HTR-8/SVneo (cell line): ENCODE results near the gene IGFBP3.
A peak's percentile ranks its signal among the peaks of the same experiment; 100 is the strongest.
"Not testable (repeated sequence)": the region's sequence is repeated elsewhere in the genome, so short reads cannot be mapped to it uniquely, and the experiment has no call there.

Experiments
- DNase-seq: peaks from one replicate; pipeline ENCODE4 v3.0.0; 2011; ENCODE audit warnings: low spot score, mixed read lengths; ENCODE audit not compliant: insufficient read length
- FAIRE-seq: peaks from 2 replicates; lab custom pipeline; 2011; peaks lifted over from hg19 to GRCh38; lab: Jason Lieb, UNC

IGFBP3 gene

GRCh38 chr7:45920502-45921380 is at the start of gene IGFBP3:
IGFBP3 (minus strand) TSS chr7:45921272; CDS start chr7:45921140, 132 bp downstream.
- DNase-seq (peak; percentile 48), FAIRE-seq (peak; percentile 97)

GRCh38 chr7:45970454-45970853 is 49.4 kb upstream of the IGFBP3 start:
- FAIRE-seq (no peak), DNase-seq (no peak)

- no peak for DNase-seq
- FAIRE-seq, result no peak
Observed at GRCh38 chr7:45969940-45970339, 48.9 kb upstream of the IGFBP3 start.

- FAIRE-seq (no peak), DNase-seq (no peak)
Observed at GRCh38 chr7:45968856-45969541, 47.9 kb upstream of the IGFBP3 start.

GRCh38 chr7:45968312-45968711 is 47.2 kb upstream of the IGFBP3 start:
- FAIRE-seq, result no peak
- no peak for DNase-seq

- FAIRE-seq (no peak), DNase-seq (no peak)
Observed at GRCh38 chr7:45967591-45968157, 46.6 kb upstream of the IGFBP3 start.

- DNase-seq, result no peak
- no peak for FAIRE-seq
Observed at GRCh38 chr7:45962861-45963260, 41.8 kb upstream of the IGFBP3 start.

GRCh38 chr7:45957721-45958120 is 36.6 kb upstream of the IGFBP3 start:
- FAIRE-seq, result no peak
- DNase-seq, result no peak

- no peak for DNase-seq
- no peak for FAIRE-seq
Observed at GRCh38 chr7:45955286-45955685, 34.2 kb upstream of the IGFBP3 start.

- not testable (repeated sequence) for DNase-seq, FAIRE-seq
Observed at GRCh38 chr7:45953055-45953454, 32.0 kb upstream of the IGFBP3 start.

- FAIRE-seq (no peak), DNase-seq (no peak)
Observed at GRCh38 chr7:45944058-45944457, 23.0 kb upstream of the IGFBP3 start.

- no peak for FAIRE-seq
Observed at GRCh38 chr7:45940939-45941338, 19.9 kb upstream of the IGFBP3 start.

GRCh38 chr7:45940237-45940781 is 19.2 kb upstream of the IGFBP3 start:
- DNase-seq, FAIRE-seq: not testable (repeated sequence)

More at GRCh38 chr7:45940939-45941338, 19.9 kb upstream of the IGFBP3 start:
- no peak for DNase-seq

- no peak for FAIRE-seq
Observed at GRCh38 chr7:45939574-45939973, 18.5 kb upstream of the IGFBP3 start.

GRCh38 chr7:45938626-45939302 is 17.7 kb upstream of the IGFBP3 start:
- DNase-seq, result no peak
- FAIRE-seq, result peak; percentile 51

More at GRCh38 chr7:45939574-45939973, 18.5 kb upstream of the IGFBP3 start:
- no peak for DNase-seq

- FAIRE-seq (peak; percentile 95), DNase-seq (no peak)
Observed at GRCh38 chr7:45937862-45938261, 16.8 kb upstream of the IGFBP3 start.

- FAIRE-seq, result no peak
- no peak for DNase-seq
Observed at GRCh38 chr7:45937301-45937700, 16.2 kb upstream of the IGFBP3 start.

GRCh38 chr7:45930967-45931366 is 9.9 kb upstream of the IGFBP3 start:
- DNase-seq (no peak), FAIRE-seq (no peak)

- DNase-seq (no peak), FAIRE-seq (no peak)
Observed at GRCh38 chr7:45927721-45928120, 6.6 kb upstream of the IGFBP3 start.

- DNase-seq, result peak; percentile 44
- FAIRE-seq, result no peak
Observed at GRCh38 chr7:45924283-45924682, 3.2 kb upstream of the IGFBP3 start.
